ENCODE results near the gene ODF2.
"Not testable (repeated sequence)": the region's sequence is repeated elsewhere in the genome, so short reads cannot be mapped to it uniquely, and the experiment has no call there.

Gene ODF2

GRCh38 chr9:128494746-128495129 lies 38.9 kb downstream of the ODF2 start:
- DNase-seq (ENCODE audit: low read depth in 2 of 2), result no peak
- H3K4me3 ChIP-seq (replicated peaks in 1 of 2; ENCODE audit: low read depth in 2 of 2, low read length in 2 of 2), result no peak overlapping the region
- TF ChIP-seq CTCF (IDR thresholded peaks at IDR 0.05; ENCODE audit: low read depth, low read length), result no peak

GRCh38 chr9:128495296-128495695 lies 39.5 kb downstream of the ODF2 start:
- TF ChIP-seq CTCF (IDR thresholded peaks at IDR 0.05; ENCODE audit: low read depth, low read length), result no peak
- DNase-seq (ENCODE audit: low read depth in 2 of 2), result no peak
- no peak overlapping the region for H3K4me3 ChIP-seq (replicated peaks in 1 of 2; ENCODE audit: low read depth in 2 of 2, low read length in 2 of 2)

DNA sequence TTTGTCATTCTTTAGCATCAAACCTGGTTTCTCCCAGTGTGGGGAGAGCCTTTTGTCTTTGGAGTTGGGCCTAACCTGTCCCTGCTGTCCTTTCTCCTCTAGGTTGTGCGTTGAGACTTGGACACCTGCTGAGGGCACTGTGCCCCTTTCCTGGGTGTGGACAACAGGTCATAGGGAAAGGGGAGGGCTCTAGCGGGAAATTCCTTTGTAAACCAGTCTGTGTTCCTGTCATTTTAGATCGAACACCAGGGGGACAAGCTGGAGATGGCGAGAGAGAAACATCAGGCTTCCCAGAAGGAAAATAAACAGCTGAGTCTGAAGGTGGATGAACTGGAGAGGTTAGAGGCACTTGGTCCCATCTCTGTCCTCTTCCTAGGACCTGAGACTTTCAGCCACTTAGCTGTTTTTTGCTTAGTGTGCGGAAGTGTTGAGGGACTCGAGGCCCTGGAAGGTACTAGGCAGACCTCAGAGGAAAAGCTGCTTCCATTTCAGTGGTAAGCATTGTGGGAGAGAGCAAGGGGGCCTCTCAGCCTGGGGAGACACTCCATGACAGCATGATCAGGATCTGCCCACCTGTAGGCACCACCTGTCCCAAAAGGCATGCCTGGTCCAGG lies 40.1 kb downstream of the ODF2 start:
- no peak overlapping the region for H3K4me3 ChIP-seq (replicated peaks in 1 of 2; ENCODE audit: low read depth in 2 of 2, low read length in 2 of 2)
- TF ChIP-seq CTCF (IDR thresholded peaks at IDR 0.05; ENCODE audit: low read depth, low read length), result no peak
- no peak for DNase-seq (ENCODE audit: low read depth in 2 of 2)

DNA sequence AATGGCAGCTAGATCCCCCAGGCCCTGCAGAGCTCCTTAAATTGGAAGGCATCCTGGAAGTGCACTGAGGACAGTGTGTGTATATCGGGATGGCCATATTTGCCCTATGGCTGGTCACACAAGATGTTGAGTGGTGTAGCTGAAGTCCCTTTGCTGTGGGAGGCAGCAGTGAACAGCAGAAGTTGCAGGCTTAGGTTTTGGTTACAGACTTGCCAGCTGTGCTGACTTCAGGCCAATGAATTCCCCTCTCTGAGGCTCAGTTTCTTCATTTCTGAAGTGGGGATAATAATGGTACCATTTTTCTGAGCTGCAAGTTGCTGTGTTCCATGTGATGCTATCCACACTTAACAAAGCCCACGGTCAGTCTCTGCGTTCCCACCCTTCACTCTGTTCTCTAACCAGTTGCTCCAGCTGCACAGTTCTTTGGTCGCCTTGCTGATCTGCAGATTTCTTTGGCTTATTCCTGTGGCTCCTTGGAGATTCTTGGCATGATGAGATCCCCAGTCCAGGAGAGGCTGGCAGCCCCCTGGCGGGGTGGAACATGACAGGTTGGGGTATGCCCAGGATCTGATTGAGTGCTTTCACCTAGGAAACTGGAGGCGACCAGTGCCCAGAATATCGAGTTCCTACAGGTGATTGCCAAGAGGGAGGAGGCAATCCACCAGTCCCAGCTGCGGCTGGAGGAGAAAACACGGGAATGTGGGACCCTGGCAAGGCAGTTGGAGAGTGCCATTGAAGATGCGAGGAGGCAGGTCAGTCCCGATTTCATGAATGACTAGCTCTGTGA lies 42.2 kb downstream of the ODF2 start:
- H3K4me3 ChIP-seq (replicated peaks in 1 of 2; ENCODE audit: low read depth in 2 of 2, low read length in 2 of 2), result no peak overlapping the region
- no peak for TF ChIP-seq CTCF (IDR thresholded peaks at IDR 0.05; ENCODE audit: low read depth, low read length)
- no peak for DNase-seq (ENCODE audit: low read depth in 2 of 2)

- TF ChIP-seq CTCF (IDR thresholded peaks at IDR 0.05; ENCODE audit: low read depth, low read length), result no peak
- no peak overlapping the region for H3K4me3 ChIP-seq (replicated peaks in 1 of 2; ENCODE audit: low read depth in 2 of 2, low read length in 2 of 2)
- no peak for DNase-seq (ENCODE audit: low read depth in 2 of 2)
Observed at GRCh38 chr9:128498911-128499310, 43.1 kb downstream of the ODF2 start.

- H3K4me3 ChIP-seq (replicated peaks in 1 of 2; ENCODE audit: low read depth in 2 of 2, low read length in 2 of 2), result no peak overlapping the region
- DNase-seq (ENCODE audit: low read depth in 2 of 2), result no peak
- no peak for TF ChIP-seq CTCF (IDR thresholded peaks at IDR 0.05; ENCODE audit: low read depth, low read length)
Observed at GRCh38 chr9:128499920-128500319, 44.1 kb downstream of the ODF2 start.

GRCh38 chr9:128503415-128503825 lies 47.6 kb downstream of the ODF2 start:
- DNase-seq (ENCODE audit: low read depth in 2 of 2); H3K4me3 ChIP-seq (replicated peaks in 1 of 2; ENCODE audit: low read depth in 2 of 2, low read length in 2 of 2): not testable (repeated sequence)

Data from cardiac fibroblast (primary cell).